Smooth muscle cell (in vitro differentiated cells): ENCODE measurements around the gene PEAK1. TPM values are rescaled to one million over a fixed set of nuclear protein-coding genes. Genes with fewer than 3 reads are reported as not detected.

Experiments
- DNase-seq: peaks from one replicate; lab custom pipeline; 2025; ENCODE audit not compliant: unreplicated experiment; lab: John Stamatoyannopoulos, UW
- H2AFZ ChIP-seq: fragments of 200-600 bp; sonication (generic); 2 replicates; pipeline ENCODE4 v1.6.0; 2016; ENCODE audit warnings: antibody characterized with exemption, low read depth, mild to moderate bottlenecking
- H3F3A ChIP-seq: fragments of 200-600 bp; sonication (generic); 2 replicates; pipeline ENCODE4 v1.6.0; 2017; ENCODE audit warnings: antibody characterized with exemption, low read depth
- H3K27ac ChIP-seq: fragments of 200-600 bp; sonication (generic); 2 replicates; pipeline ENCODE4 v1.5.1; 2016; ENCODE audit warnings: low read depth, mild to moderate bottlenecking
- H3K27me3 ChIP-seq: fragments of 200-600 bp; sonication (generic); 2 replicates; pipeline ENCODE4 v1.6.1; 2016; ENCODE audit warnings: low read depth, mild to moderate bottlenecking
- H3K36me3 ChIP-seq: fragments of 200-600 bp; sonication (generic); 2 replicates; pipeline ENCODE4 v1.5.1; 2016; ENCODE audit warnings: low read depth
- H3K4me1 ChIP-seq: fragments of 200-600 bp; sonication (generic); 2 replicates; pipeline ENCODE4 v1.5.1; 2016; ENCODE audit warnings: low read depth
- H3K4me2 ChIP-seq: fragments of 200-600 bp; sonication (generic); 2 replicates; pipeline ENCODE4 v1.6.0; 2016; ENCODE audit warnings: mild to moderate bottlenecking
- H3K4me3 ChIP-seq: fragments of 200-600 bp; sonication (generic); 2 replicates; pipeline ENCODE4 v1.5.1; 2016; ENCODE audit warnings: mild to moderate bottlenecking
- H3K79me2 ChIP-seq: fragments of 200-600 bp; sonication (generic); 2 replicates; pipeline ENCODE4 v1.6.0; 2016; ENCODE audit warnings: low read depth, mild to moderate bottlenecking
- H3K9ac ChIP-seq: fragments of 200-600 bp; sonication (generic); 2 replicates; pipeline ENCODE4 v1.6.0; 2016; ENCODE audit warnings: low read depth
- H3K9me3 ChIP-seq: fragments of 200-600 bp; sonication (generic); replicated peaks from 2 replicates; pipeline ENCODE4 v1.5.1; 2016; ENCODE audit warnings: low read depth
- H4K20me1 ChIP-seq: fragments of 200-600 bp; sonication (generic); 2 replicates; pipeline ENCODE4 v1.6.0; 2016; ENCODE audit warnings: low read depth
- CTCF ChIP-seq: fragments of 200-600 bp; sonication (generic); IDR thresholded peaks from 2 replicates; pipeline ENCODE4 v1.5.1; 2017; ENCODE audit warnings: borderline replicate concordance, mild to moderate bottlenecking, antibody characterized with exemption; ENCODE audit not compliant: insufficient read depth, poor library complexity, severe bottlenecking
- WGBS: methylation state at CpG from one replicate; pipeline ENCODE4 v1.1.7; 2016; ENCODE audit warnings: low lambda C conversion rate; 5-methylcytosine and 5-hydroxymethylcytosine counted together
- polyA plus RNA-seq: library from polyadenylated mRNA; unstranded; fragments of >200 nt; fragmentation: Nextera tagmentation; extraction: Ambion mirVana; gene quantifications from 2 replicates; pipeline ENCODE4 v1.2.1, GENCODE V29; 2016
- total RNA-seq: library from RNA; depleted of rRNA; stranded (reverse); fragments of >200 nt; gene quantifications from 2 replicates; pipeline ENCODE4 v1.2.3, GENCODE V29; 2014

PEAK1 gene
- total and polyA plus RNA-seq, 2 experiments from 2014 or later = 5.6 to 21.9 TPM

DNA sequence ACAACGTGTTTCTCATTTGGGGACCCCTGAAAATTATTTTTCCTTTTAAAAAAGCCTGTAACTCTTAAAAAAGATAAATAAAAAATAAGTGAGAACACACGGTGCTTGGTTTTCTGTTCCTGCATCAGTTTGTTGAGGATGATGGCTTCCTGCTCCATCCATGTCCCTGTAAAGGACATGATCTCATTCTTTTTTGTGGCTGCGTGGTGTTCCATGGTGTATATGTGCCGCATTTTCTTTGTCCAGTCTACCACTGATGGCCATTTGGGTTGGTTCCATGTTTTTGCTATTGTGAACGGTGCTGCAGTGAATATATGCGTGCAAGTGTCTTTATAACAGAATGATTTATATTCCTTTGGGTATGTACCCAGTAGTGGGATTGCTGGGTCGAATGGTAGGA lies 351.3 kb downstream of the PEAK1 start:
- Histone ChIP-seq H3K4me2 (peak overlapping the region; percentile 39), H4K20me1 (peaks cover 67% of the 10 kb centered on the region)

GRCh38 chr15:77067691-77068367 lies 352.1 kb downstream of the PEAK1 start:
- no peak for DNase-seq
- Histone ChIP-seq H3F3A (no peaks in the 10 kb centered on the region), H3K27me3 (no peaks in the 10 kb centered on the region), H3K27ac (no peak overlapping the region), H2AFZ (no peak overlapping the region), H3K36me3 (no peaks in the 10 kb centered on the region), H3K9ac (no peak overlapping the region), H3K79me2 (peaks cover 75% of the 10 kb centered on the region), H3K9me3 (no peaks in the 10 kb centered on the region), H3K4me1 (peaks cover 20% of the 10 kb centered on the region), H3K4me2 (peak overlapping the region; percentile 39), H3K4me3 (peak overlapping the region; percentile 66), H4K20me1 (peaks cover 75% of the 10 kb centered on the region)
- TF ChIP-seq CTCF = no peak
- WGBS = 42% methylated on average over 3 of the region's 3 CpGs

More for the DNA sequence above, 351.3 kb downstream of the PEAK1 start:
- H2AFZ ChIP-seq = no peak overlapping the region
- WGBS = 96% methylated on average over 7 of the region's 7 CpGs
- no peaks in the 10 kb centered on the region for H3K9me3 ChIP-seq
- no peak overlapping the region for H3K27ac ChIP-seq
- H3F3A ChIP-seq = no peaks in the 10 kb centered on the region
- no peak overlapping the region for H3K9ac ChIP-seq
- no peaks in the 10 kb centered on the region for H3K36me3 ChIP-seq
- no peak for TF ChIP-seq CTCF
- peaks cover 20% of the 10 kb centered on the region for H3K4me1 ChIP-seq
- no peak for DNase-seq
- H3K4me3 ChIP-seq = peak overlapping the region; percentile 66
- H3K79me2 ChIP-seq = peaks cover 67% of the 10 kb centered on the region
- no peaks in the 10 kb centered on the region for H3K27me3 ChIP-seq

GRCh38 chr15:77066971-77067690 lies 352.8 kb downstream of the PEAK1 start:
- H3K4me2 ChIP-seq = no peak overlapping the region

More at GRCh38 chr15:77066971-77067690, 352.8 kb downstream of the PEAK1 start:
- H3F3A ChIP-seq = no peaks in the 10 kb centered on the region
- no peak for DNase-seq
- peaks cover 81% of the 10 kb centered on the region for H3K79me2 ChIP-seq
- no peaks in the 10 kb centered on the region for H3K9me3 ChIP-seq
- peaks cover 82% of the 10 kb centered on the region for H4K20me1 ChIP-seq
- H3K27ac ChIP-seq = no peak overlapping the region
- no peak overlapping the region for H2AFZ ChIP-seq
- WGBS = 81% methylated on average over 3 of the region's 3 CpGs
- H3K9ac ChIP-seq = no peak overlapping the region
- H3K36me3 ChIP-seq = no peaks in the 10 kb centered on the region
- no peaks in the 10 kb centered on the region for H3K27me3 ChIP-seq
- TF ChIP-seq CTCF = no peak
- H3K4me3 ChIP-seq = peak overlapping the region; percentile 11
- peaks cover 20% of the 10 kb centered on the region for H3K4me1 ChIP-seq
